ENCODE measurements around the gene ADAT2.
"Not testable (repeated sequence)": the region's sequence is repeated elsewhere in the genome, so short reads cannot be mapped to it uniquely, and the experiment has no call there.

ADAT2 gene

GRCh38 chr6:143450453-143451371, at the start of gene ADAT2, which contains the start of gene PEX3:
Gene ADAT2 (minus strand): TSS chr6:143450695. CDS start chr6:143450658, 37 bp downstream.
Gene PEX3 (plus strand): TSS chr6:143450805. CDS start chr6:143451043, 238 bp downstream.
- peak; percentile 92 for DNase-seq

GRCh38 chr6:143498428-143498827, 47.9 kb upstream of the ADAT2 start:
- DNase-seq, result no peak

DNA sequence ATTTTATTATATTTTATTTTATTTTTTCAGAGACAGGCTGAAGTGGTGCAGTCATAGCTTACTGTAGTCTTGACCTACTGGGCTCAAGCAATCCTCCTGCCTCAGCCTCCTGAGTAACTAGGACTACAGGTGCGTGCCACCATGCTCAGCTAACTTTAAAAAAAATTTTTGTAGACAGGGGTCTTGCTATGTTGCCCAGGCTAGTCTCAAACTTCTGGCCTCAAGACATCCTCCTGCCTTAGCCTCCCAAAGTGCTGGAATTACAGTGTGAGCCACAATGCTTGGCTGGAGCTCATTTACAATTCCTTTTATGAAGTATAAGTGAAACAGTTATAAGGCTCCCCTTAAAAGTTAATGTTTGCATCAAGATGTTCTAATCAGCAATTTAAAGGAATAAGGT, 46.5 kb upstream of the ADAT2 start:
- no peak for DNase-seq

DNA sequence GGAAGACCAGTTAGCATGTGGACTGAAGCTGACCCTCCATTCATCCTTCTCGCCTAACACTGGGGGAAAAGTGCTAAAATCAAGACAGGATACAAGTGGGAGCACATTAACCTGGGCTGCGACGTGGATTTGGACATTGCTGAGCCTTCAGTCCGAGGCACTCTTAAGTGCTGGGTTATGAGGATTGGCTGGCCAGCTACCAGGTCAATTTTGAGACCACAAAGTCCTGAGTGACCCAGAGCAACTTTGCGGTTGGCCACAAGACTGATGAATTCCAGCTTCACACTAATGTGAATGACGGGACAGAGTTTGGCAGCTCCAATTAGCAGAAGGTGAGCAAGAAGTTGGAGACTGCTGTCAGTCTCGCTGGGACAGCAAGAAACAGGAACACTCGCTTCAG, 40.3 kb upstream of the ADAT2 start:
- no peak for DNase-seq

- no peak for DNase-seq
Measured at GRCh38 chr6:143490244-143490643, 39.7 kb upstream of the ADAT2 start.

DNA sequence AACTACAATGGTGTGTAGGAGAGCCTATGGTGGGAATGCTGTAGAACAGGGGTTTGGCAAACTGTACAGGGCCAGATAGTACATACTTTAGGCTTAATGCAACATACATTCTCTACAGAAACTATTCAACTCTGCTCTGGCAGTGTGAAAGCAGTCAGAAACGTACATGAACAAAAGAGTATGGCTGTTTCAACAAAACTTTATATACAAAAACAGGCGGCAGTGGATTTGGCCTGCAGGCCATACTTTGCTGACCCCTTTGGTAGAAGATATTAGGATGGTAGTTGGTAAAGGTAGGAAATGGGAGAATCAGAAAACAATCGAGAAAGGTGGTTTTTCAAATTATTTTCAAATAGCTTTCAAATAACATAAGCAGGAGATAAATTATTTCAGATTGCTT, 36.3 kb upstream of the ADAT2 start:
- DNase-seq, result no peak

- no peak for DNase-seq
Measured at GRCh38 chr6:143485967-143486366, 35.5 kb upstream of the ADAT2 start.

- no peak for DNase-seq
Measured at GRCh38 chr6:143482593-143482992, 32.1 kb upstream of the ADAT2 start.

DNA sequence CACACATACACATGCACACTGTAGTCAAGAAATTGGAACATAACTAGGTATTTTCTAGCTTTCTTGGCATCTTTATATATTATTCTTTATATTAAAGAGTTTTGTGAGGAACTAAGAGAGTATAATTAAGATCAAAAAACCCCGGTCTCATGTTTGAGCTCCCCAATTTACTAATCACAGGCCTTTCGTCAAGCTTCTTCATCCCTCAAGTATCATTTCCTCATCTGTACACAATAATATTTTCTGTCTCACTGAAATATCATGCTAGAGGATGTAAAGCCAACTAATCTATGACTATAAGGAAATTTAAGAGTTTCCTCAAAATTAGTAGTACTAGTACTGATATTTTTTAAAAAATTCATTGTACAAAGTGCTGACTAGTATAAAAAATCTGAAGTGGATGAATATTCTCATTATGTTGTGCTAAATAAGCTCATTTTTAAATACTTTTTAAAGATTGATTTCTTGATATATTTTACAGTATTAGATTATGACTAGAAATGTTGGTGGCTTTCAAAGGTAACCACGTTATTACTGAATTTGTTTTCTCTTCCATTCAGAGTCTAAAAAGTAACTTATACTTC, 28.1 kb upstream of the ADAT2 start:
- DNase-seq, result no peak

- no peak for DNase-seq
Measured at GRCh38 chr6:143476545-143476944, 26.1 kb upstream of the ADAT2 start.

DNA sequence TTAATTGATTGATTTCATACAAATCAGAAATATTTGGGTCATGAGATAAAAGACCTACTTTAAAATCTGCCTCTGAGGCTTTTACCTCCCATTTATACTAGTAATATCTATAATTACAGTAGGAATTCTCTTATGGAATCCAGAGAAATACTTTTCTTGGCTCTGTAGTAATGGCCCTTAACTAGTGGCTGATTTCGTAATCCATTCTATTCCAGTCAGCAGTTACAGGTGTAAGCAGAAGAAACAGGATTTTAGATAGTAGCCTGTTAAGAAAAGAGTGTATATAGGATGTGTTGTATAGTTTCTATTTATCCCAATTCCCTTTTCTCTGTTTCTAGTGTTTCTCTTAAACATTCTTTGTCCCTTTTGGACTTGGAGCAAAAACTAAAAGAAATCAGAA, 21.3 kb upstream of the ADAT2 start:
- no peak for DNase-seq

DNA sequence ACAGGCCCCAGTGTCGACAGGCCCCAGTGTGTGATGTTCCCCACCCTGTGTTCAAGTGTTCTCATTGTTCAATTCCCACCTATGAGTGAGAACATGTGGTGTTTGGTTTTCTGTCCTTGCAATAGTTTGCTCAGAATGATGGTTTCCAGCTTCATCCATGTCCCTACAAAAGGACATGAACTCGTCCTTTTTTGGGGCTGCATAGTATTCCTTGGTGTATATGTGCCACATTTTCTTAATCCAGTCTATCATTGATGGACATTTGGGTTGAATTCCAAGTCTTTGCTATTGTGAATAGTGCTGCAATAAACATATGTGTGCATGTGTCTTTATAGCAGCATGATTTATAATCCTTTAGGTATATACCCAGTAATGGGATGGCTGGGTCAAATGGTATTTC, 18.3 kb upstream of the ADAT2 start:
- DNase-seq, result not testable (repeated sequence)

- DNase-seq, result no peak
Measured at GRCh38 chr6:143468026-143468425, 17.5 kb upstream of the ADAT2 start.

GRCh38 chr6:143465546-143465945, 15.1 kb upstream of the ADAT2 start:
- no peak for DNase-seq

DNA sequence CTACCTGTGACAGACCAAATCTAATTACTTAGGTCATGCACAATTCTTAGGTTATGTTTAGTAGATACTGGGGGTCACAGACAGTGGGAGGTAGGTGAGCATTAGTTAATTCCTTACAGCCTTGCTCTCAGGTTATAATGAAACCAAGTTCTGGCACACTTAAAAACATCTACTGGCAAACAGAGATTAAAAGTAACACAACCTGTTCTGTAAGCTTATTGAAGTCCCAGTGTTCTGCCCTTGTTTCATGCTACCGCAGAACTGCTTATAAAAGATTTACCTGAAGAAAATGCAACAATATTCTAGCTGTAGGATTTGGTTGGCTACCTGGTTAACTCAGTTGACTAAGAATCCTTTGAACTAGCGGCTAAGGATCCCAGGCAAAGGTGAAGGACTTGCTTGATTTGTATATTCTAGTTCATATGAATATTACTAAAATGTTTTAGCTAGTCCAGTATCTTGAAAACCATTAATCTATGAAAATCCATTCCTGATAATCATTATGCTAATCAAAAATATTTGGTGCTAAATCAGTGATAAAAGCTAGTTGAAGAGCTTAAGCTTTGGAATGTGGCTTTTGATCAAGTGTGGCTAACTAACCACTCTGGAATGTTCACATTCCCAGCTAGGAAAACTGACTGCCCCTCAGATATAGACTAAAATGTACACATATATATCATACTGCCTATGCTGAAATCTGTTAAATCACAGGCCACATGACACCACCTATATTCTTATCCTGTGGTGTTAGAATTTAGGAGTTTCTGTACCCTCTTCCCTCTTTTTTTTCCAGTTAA, 7.3 kb upstream of the ADAT2 start:
- DNase-seq, result no peak

DNA sequence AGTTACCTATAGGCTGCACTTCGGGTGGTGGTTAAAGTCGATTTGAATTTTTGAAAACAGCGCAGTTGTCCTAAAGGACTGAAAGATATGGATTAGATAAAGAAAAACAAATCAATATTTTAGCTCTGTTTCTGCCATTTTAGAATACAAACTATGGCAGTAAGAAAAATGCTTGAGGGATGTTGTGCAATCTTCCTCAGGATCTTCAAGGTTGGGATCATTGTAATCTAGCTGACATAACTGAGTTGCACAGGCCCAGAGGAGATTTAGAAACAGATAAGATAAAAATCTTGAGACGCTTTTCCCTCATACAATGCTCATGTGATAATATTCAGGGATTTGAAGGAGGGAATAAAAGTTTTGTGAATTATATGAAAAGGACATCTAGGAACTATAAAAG, 1.0 kb upstream of the ADAT2 start:
- DNase-seq, result no peak

DNA sequence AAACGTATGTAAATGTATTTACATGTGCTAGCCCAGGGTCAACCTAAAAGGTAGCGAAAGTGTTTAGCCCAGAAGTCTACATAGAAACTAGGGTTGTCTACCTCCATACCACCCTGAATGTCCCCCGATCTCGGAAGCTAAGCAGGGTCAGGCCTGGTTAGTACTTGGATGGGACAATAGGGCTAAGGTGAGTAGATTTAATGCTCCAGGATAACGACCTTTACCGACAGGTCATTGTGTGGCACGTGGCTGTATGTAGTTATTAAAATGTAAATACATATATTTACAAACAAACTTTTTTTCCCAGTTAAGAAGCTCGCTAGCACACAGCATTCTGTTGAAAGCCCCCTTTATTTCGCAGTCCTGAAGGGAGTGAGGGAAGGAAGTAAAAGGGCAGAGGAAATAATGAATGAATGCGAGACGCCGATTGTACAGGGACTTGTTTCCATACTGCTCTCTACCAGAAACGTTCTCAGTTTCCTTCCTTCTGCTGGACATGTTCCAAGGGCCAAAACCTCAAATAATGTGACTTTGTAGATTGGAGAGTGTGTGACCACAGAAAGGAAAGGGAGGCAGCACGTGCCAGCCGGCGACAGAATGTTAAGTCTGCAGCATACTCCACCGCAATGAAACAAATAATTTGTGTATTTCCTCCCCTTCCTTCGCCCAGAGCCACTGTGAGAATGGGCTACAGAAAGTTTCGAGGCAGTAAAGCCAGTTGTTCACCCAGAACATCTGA, 612 bp downstream of the ADAT2 start:
- DNase-seq, result peak; percentile 47

DNA sequence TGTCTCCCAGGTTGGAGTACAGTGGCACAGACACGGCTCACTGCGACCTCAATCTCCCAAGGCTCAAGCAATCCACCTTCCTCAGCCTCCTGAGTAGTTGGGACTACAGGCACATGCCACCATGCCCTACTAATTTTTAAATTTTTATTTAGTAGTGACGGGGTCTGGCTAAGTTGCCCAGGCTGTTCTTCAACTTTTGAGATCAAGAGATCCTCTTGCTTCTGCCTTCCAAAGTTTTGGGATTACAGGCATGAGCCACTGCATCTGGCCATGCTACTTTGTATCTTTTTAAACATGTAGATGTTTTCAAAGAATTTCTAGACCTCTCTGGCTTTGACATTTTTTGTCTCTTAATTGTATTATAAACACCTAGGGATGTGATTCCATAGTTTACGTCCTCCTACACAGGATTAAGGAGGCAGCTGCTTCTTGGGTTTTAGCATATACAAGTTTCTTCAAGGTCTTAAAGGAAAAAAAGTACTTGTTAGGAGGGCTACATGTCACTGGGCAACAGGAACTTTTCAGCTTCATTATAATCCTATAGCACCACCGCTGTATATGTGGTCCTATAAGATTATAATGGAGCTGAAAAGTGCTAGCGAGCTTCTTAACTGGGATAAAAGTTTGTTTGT, 1.3 kb downstream of the ADAT2 start:
- DNase-seq, result no peak

GRCh38 chr6:143447865-143448264, 2.6 kb downstream of the ADAT2 start:
- DNase-seq, result not testable (repeated sequence)

DNA sequence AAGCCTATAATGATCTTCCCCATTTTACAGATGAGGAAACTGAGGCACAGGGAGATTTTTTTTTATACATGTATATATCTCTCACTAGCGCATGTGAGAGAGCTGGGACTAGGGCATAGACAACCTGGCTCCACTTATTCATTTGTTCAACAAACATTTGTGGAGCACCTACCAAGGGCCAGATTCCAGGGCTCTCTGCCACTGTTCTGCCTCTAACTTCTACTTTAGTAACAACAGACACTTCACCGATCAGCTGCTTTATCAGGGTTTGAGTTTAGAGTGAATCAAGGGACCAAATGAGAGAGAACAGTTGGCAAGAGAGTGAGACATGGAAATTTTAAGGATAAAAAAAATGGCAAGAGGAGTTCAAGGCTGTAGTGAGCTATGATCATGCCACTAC, 7.4 kb downstream of the ADAT2 start:
- DNase-seq, result no peak

DNA sequence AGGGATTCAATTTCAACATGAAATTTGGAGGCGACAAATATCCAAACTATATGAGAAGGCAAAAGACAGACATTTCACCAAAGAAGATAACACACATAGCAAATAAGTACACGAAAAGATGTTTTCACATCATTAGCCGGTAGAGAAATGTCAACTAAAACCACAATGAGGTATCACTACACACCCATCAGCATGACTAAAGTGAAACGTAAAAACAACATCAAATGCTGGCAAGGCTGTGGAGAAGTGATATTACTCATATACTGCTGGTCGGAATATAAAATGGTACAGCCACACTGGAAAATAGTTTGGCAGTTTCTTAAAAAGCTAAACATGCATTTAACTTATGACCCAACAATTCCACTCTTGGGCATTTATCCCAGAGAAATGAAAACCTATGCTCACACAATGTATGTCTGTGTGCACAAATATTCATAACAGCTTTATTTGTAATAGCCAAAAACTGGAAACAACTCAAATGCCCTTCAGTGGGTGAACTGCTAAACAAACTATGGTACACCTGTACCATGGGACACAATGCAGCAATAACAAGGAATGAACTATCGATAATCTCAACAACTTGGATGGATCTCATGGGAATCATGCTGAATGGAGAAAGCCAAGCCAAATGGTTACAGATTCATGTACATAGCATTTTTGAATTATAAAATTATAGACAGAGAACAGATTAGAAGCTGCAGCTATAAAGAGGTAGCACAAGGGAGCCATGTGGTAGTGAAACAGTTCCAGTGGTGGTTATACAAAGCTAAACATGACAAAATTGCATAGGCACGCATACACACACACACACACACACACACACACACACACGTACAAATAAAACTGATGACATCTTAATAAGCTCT, 8.6 kb downstream of the ADAT2 start:
- no peak for DNase-seq

All from NCI-H1092 treated with DMSO at 0.1 percent for 48 hours (cell line).